Suprapubic skin (tissue), 4 donors: ENCODE results near the gene LPCAT1.

Source experiments
- EP300 ChIP-seq: sonication (generic); formaldehyde crosslinking; IDR thresholded peaks from one replicate; pipeline ENCODE4 v1.6.1; 2017; ENCODE audit warnings: antibody characterized with exemption
- POLR2AphosphoS5 ChIP-seq, 3 donors: sonication (generic); formaldehyde crosslinking; IDR thresholded peaks; one replicate each; pipeline ENCODE4 v1.6.1; 2017; ENCODE audit warnings: antibody characterized with exemption in 3 of 3

- TF ChIP-seq POLR2AphosphoS5 (IDR thresholded peaks at IDR 0.05) (no peak), EP300 (no peak)
These were observed 30.7 kb upstream of the LPCAT1 start for GRCh38 chr5:1554410-1554967.
